Measurements from ENCODE around the gene ESR1.

DNA sequence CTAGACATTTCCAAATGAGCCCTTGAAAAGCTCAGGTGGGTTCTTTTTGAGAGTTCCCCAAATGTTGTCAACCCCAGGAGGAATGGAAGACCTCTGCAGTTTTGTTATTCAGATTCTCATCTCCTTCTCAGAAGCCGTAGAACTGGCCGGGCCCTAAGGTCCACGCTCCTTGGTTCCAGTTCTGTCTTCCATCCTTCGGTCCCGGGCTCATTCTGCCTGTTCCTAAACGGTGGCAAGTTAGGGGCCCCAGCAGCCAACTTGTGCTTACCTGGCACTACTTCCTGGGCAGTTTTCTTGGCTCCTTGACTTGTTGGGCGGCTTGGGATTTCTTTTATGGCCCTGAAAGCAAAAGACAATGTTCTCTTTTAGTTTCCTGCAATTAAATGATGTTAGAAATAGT is 6.4 kb downstream of the ESR1 start:
- TF ChIP-seq EZH2 (IDR thresholded peaks at IDR 0.05; ENCODE audit: low read length), result no peak
- TF ChIP-seq, protein P1, sequence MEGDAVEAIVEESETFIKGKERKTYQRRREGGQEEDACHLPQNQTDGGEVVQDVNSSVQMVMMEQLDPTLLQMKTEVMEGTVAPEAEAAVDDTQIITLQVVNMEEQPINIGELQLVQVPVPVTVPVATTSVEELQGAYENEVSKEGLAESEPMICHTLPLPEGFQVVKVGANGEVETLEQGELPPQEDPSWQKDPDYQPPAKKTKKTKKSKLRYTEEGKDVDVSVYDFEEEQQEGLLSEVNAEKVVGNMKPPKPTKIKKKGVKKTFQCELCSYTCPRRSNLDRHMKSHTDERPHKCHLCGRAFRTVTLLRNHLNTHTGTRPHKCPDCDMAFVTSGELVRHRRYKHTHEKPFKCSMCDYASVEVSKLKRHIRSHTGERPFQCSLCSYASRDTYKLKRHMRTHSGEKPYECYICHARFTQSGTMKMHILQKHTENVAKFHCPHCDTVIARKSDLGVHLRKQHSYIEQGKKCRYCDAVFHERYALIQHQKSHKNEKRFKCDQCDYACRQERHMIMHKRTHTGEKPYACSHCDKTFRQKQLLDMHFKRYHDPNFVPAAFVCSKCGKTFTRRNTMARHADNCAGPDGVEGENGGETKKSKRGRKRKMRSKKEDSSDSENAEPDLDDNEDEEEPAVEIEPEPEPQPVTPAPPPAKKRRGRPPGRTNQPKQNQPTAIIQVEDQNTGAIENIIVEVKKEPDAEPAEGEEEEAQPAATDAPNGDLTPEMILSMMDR (optimal IDR thresholded peaks at IDR 0.05 in 1 of 3, IDR thresholded peaks at IDR 0.05 in 1 of 3, conservative IDR thresholded peaks at IDR 0.05 in 1 of 3; ENCODE audit: extremely low read depth in 1 of 3, insufficient read depth in 2 of 3, low read length in 3 of 3), result no peak

All from keratinocyte (primary cell).